GM19240 (cell line): Measurements from ENCODE around the gene PGLYRP1.

Experiments
- DNase-seq: peaks from one replicate; pipeline ENCODE4 v3.0.0; 2011; ENCODE audit warnings: low spot score; ENCODE audit not compliant: insufficient read length

Gene PGLYRP1

DNA sequence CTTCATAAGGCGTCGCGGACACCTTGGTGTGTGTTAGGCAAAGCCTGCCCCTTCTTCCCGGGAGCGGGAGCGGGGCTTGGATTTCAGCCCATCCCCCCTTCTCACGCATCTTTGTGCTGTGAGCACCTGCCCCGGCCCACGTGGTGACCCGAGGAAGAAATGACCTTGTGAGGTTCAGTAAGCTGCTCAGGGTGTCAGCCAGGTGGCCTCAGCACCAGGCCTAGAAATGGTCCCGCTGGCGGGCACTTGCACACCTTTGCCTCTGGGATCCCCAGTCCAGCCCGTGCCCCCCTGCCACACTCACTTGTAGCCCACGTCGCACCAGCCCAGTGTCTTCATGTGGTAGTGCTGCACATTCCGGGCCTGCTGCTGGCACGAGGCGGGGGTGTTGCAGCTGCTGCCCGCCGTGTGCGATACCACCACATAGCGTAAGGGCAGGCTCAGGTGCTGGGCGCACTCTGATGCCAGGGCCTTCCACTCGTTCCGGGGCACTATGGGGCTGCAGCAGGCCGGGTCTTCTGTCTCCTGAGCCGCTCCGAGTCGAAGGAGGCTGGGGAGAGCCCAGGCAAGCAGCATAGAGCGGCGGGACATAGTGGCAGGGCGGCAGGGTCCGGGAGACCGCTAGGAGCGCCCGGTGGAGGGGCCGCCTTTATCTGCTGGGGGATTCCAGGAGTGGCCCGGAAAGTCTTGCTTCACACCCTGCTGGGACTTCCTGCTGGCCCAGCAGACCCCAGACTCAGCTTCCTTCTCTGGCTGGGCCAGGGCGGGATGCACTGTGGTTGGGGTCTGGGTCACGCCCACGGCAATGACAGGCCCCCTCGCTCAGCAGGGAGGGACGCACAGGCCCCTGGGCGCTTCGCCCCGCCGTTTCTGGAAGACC is at the start of gene PGLYRP1:
TSS of gene PGLYRP1 (minus strand) at position 623 of the 880 bp plus-strand sequence. CDS start at position 591, 32 bp downstream.
- DNase-seq, result no peak

DNA sequence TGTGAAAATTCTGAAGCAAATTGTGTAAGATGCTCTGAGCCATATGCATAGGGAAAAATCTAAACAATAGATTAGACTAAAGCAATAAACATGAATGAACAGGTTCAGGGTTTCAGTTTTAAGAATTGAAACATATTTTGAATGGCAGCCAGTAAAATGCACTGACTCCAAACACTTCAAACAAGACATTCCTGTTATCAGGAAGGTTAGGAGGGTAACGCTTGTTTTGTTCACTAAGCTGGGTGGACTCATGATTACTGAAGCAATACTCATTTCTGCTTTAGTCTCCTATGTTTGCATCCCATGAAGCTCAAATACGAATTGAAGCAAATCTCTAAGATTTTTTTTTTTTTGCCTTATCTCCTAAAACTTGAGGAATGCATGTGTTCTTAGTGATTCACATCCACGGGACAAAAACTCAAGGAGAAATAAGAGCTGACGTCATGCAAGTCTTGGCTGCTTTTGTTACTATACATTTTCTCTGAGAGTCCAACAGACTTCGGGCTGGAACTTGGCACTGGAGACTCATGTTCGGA is 47.0 kb upstream of the PGLYRP1 start:
- DNase-seq, result no peak

- no peak for DNase-seq
Observed at GRCh38 chr19:46068345-46069258, 45.7 kb upstream of the PGLYRP1 start.

DNA sequence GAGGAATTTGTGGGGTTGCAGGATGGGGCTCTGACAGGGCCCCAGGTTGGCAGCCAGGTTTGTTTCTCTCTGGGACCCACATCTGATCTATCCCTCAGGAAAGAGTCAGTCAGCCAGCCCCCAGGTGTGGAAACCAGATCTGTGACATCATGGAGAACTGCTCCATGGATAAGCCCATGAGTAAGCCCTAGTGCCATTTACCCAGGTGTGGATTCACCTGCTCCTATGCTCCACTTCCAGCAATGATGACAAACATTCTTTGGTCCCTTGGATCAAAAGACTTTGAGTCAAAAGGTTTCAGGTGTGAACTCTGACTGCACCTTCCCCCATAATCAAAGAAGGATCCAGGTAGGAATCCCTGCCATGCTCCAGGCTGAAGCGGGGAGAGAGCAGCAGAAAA is 44.8 kb upstream of the PGLYRP1 start:
- DNase-seq, result no peak

GRCh38 chr19:46066471-46066870 is 43.6 kb upstream of the PGLYRP1 start:
- no peak for DNase-seq

GRCh38 chr19:46065486-46066071 is 42.7 kb upstream of the PGLYRP1 start:
- DNase-seq, result no peak

DNA sequence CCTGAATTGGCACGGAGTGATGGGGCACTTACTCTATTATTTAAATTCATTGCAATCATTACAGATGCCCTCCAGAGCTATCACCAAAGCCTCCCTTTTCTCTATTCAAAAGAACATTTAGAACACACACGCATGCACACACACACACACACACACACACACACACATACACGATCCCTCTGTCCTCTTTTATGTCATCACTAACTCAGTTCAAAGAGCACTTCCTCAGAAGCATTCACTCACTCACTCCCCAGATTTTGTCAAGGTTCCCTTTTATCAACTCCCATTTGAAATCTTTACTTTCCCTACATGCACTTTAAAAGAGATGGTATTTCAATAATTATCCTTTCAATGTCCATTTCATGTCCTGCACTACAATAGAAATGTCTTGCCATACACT is 40.3 kb upstream of the PGLYRP1 start:
- DNase-seq, result no peak

DNA sequence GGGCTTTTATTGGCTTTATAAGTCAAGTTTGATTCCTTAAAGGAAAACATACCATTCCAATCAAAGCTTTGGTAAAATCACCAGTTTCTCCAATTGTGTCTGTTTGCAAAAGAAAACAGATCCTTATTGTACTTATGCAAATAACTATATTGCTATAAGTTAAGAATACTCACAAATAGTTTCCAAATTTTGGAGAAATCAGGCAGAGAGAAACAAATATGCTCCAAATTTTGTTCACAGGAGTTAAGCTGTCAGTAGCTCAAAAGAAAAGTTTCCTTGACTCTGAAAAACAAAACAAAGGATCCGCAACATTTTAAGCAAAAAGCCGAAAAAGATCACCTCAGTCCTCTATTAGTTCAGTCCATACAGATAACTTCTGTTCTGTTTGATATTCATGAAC is 37.2 kb upstream of the PGLYRP1 start:
- DNase-seq, result no peak

DNA sequence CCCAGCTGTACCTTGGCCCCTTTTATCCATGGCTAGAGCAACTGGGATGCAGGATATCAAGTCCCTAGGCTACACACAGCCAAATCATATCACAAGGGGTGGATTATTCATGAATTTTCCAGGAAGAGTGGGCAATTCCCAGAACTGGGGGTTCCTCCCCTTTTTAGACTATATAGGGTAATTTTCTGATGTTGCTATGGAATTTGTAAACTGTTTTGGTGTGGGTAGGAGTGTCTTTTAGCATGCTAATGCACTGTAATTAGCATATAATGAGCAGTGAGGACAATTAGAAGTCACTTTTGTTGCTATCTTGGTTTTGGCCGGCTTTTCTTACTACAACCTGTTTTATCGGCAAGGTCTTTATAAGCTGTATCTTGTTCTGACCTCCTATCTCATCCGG is 35.9 kb upstream of the PGLYRP1 start:
- DNase-seq, result no peak

- DNase-seq, result no peak
Observed at GRCh38 chr19:46056536-46056935, 33.7 kb upstream of the PGLYRP1 start.

DNA sequence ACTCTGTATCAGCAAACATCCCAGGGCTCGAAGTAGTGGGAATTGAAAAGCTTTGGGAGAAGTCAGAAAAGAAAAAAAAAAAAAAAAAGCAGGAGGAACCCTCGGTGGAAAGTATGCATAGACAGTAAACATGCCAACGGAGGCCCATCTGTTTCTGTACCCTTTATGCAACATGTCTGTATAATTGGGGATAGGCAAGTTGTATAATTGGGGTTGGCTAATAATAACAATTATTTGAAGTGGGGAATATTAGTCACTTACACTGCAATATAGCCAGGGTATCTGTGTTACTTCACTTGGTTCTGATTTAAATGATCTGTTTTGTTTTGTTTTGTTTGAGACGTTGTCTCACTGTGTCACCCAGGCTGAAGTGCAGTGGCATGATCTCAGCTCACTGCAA is 30.0 kb upstream of the PGLYRP1 start:
- DNase-seq, result no peak

- DNase-seq, result no peak
Observed at GRCh38 chr19:46049597-46049996, 26.7 kb upstream of the PGLYRP1 start.

- no peak for DNase-seq
Observed at GRCh38 chr19:46043519-46043918, 20.7 kb upstream of the PGLYRP1 start.

- no peak for DNase-seq
Observed at GRCh38 chr19:46042252-46042883, 19.5 kb upstream of the PGLYRP1 start.

DNA sequence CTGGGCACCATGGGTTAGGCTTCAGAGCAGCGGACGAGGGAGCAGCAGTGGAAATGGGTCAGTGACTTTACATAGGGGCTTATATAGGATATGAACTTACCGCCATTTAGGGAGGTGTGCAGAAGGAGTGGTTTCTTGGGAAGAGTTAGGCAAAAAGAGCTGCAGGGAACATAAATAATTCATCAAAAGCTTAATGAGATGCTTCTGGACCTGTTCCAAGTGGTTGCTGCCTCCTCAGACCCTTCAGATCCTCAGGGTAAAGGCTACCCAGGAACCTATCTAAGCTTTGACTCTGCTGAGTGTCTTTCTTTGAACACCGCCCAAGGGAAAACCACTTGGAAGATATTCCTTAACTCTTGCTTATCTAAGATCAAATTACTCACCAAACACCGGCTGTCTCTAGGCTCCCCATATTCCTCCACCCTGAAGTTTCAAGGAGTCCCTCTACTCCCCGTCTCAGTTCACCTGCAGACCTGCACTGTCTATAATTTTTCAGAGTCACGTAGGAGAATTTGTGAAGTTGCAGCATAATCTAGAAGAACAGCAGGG is 18.2 kb upstream of the PGLYRP1 start, which contains the start of gene IGFL4:
TSS of gene IGFL4 (minus strand) at position 51 of the 549 bp plus-strand sequence. CDS start at position 11, 40 bp downstream.
- no peak for DNase-seq

DNA sequence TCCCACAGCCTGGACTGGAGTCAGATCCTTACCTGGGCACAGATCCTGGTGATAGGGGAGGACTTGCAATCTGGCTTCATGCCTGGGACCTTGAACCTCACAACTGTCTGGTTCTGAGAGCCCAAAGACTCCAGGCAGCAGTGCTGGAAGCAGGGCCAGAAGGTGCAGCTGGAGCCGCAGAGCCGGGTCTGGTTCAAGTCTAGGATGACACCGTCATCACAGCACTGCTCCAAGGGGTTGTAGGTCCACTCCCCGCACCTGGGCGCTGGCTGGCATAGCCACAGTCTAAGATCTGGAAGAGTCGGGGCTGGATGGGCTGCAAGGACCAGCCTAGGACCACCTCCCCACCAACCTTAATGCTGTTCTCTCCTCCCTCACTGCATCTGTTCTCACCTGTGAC is 17.3 kb upstream of the PGLYRP1 start:
- no peak for DNase-seq

- DNase-seq, result no peak
Observed at GRCh38 chr19:46036744-46037128, 13.9 kb upstream of the PGLYRP1 start.

DNA sequence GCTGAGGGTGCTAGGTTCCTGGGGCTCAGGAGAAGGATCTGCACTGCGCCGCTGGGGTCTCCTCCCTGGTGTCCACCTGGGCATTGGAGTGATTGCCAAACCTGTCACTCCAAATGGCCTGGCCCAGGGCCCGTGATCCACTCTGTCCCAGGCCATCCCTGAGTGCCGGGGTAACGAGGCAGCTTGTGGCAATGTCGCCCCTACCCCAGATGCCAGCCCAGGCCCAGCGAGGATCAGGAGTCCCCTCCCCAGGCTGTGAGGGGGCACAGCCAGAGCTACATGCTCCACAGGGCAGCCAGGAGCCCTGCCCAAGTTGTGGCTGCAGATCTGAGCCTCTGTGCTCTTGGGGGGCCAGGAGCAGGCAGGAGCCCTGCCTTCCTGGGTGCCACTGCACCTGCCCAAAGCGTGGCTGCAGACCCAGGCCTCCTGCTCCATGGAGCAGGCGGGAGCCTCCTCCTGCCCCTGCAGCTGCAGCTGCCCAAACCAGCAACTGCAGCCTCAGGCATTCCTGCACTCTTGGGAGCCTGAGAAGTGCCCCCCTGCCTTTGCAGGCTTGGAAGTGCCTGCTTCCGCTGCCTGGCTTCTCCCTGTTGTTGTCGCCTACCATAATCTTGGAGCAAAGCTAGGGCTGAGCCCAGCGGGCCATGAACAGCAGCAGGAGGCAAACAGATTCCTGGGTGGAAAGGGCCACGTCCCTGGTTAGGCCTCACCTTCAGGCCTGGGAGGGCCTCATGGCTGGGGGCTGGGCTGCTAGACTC is 13.3 kb upstream of the PGLYRP1 start:
- DNase-seq, result no peak

- DNase-seq, result no peak
Observed at GRCh38 chr19:46035546-46035945, 12.7 kb upstream of the PGLYRP1 start.

DNA sequence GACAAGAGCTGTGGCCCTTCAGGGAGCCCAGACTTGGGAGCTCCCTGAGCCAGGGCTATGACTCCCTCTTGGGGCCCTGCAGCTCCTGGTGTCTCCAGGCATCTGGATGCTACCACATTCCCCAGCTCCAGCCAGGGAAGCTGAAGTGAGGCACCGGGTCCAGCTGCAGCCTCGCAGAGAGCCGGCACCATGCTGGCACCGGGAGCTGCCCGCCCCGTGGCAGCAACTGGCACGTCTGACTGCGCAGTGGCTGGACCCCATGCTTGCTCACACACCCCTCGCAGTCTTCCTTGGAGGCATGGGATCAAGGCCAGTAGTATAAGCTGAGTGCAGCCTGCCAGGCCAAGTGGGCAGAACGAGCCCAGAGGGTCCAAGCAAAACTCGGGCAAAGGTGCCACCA is 10.5 kb upstream of the PGLYRP1 start:
- no peak for DNase-seq
